Prostate gland (tissue), 2 donors: ENCODE results near the gene PLPP7. TPM values are rescaled to one million over a fixed set of nuclear protein-coding genes. Genes with fewer than 3 reads are reported as not detected.
"Not testable (repeated sequence)": the region's sequence is repeated elsewhere in the genome, so short reads cannot be mapped to it uniquely, and the experiment has no call there.

Source experiments
- DNase-seq: peaks from one replicate; pipeline ENCODE4 v3.0.0-alpha.2; 2019; ENCODE audit warnings: low spot score
- H3K27ac ChIP-seq, 2 donors: fragments of 200-600 bp; sonication (generic); 2 replicates each; pipeline ENCODE4 v1.5.1; 2017 to 2019
- H3K27me3 ChIP-seq: fragments of 200-600 bp; sonication (generic); replicated peaks from 2 replicates; pipeline ENCODE4 v1.5.1; 2019; ENCODE audit not compliant: insufficient read depth
- H3K36me3 ChIP-seq, 2 donors: fragments of 200-600 bp; sonication (generic); 1 replicate in 1 of 2; 2 replicates in 1 of 2; pipeline versions ENCODE4 v1.5.1 to v1.8.1; 2017 to 2019
- H3K4me1 ChIP-seq: fragments of 200-600 bp; sonication (generic); replicated peaks from 2 replicates; pipeline ENCODE4 v1.5.1; 2019
- H3K4me3 ChIP-seq, 2 donors: fragments of 200-600 bp; sonication (generic); 2 replicates each; pipeline ENCODE4 v1.5.1; 2017 to 2019
- H3K9me3 ChIP-seq: fragments of 200-600 bp; sonication (generic); 2 replicates; pipeline ENCODE4 v1.5.1; 2017
- CTCF ChIP-seq, 4 experiments: fragments of 200-600 bp in 2 of 4; fragments of 450-650 bp in 2 of 4; sonication (generic) in 2 of 4; IDR thresholded peaks; 1 replicate in 3 of 4; 2 replicates in 1 of 4; pipeline ENCODE4 v1.5.1; 2016 to 2019; ENCODE audit warnings: antibody characterized with exemption in 4 of 4, mild to moderate bottlenecking in 2 of 4, moderate library complexity in 2 of 4
- POLR2A ChIP-seq: fragments of 450-650 bp; IDR thresholded peaks from one replicate; pipeline ENCODE4 v1.6.1; 2016; ENCODE audit warnings: antibody characterized with exemption, mild to moderate bottlenecking
- POLR2AphosphoS5 ChIP-seq: sonication (generic); formaldehyde crosslinking; IDR thresholded peaks from one replicate; pipeline ENCODE4 v1.6.1; 2017; ENCODE audit warnings: antibody characterized with exemption
- WGBS: methylation state at CpG from one replicate; pipeline ENCODE4 v1.1.5; 2018; 5-methylcytosine and 5-hydroxymethylcytosine counted together
- intact Hi-C: fragments of 100-400 bp; cut with DNase I; formaldehyde crosslinking; loops from one replicate; pipeline ENCODE4 v1.14.2; 2022
- total RNA-seq, 2 donors: library from RNA; depleted of rRNA; stranded (reverse); fragments of >200 nt; gene quantifications; one replicate each; pipeline ENCODE4 v1.1.0, GENCODE V29; 2016

PLPP7 gene
- total RNA-seq, 2 donors from 2014 or later = 2.0 to 32.5 TPM

- no peak overlapping the region for H3K27ac ChIP-seq
- no peaks in the 10 kb centered on the region for H3K27me3 ChIP-seq
- 67% methylated on average over 4 of the region's 4 CpGs for WGBS
- H3K9me3 ChIP-seq = no peaks in the 10 kb centered on the region
- DNase-seq = no peak
- TF ChIP-seq CTCF (IDR thresholded peaks at IDR 0.05) (no peak), POLR2A (no peak), POLR2AphosphoS5 (no peak)
- no peaks in the 10 kb centered on the region for H3K4me1 ChIP-seq
- no peaks in the 10 kb centered on the region for H3K36me3 ChIP-seq
- no peak overlapping the region for H3K4me3 ChIP-seq
- intact Hi-C loops = loop anchor here (10.0 kb wide), 1 partner anchor 271 kb away; no protein-coding TSS in a partner anchor
Measured at GRCh38 chr9:131335368-131335755, 45.8 kb downstream of the PLPP7 start.

- H3K4me3 ChIP-seq = no peak overlapping the region
- DNase-seq = no peak
- no peaks in the 10 kb centered on the region for H3K36me3 ChIP-seq
- no peaks in the 10 kb centered on the region for H3K9me3 ChIP-seq
- H3K4me1 ChIP-seq = no peaks in the 10 kb centered on the region
- H3K27ac ChIP-seq = no peak overlapping the region
- H3K27me3 ChIP-seq = no peaks in the 10 kb centered on the region
- intact Hi-C loops = loop anchor here (2.0 to 10.0 kb wide), 2 partner anchors 158 to 272 kb away; no protein-coding TSS in a partner anchor
- TF ChIP-seq CTCF (IDR thresholded peaks at IDR 0.05) (no peak), POLR2A (no peak), POLR2AphosphoS5 (no peak)
- 86% methylated on average over 16 of the region's 16 CpGs for WGBS
Measured at GRCh38 chr9:131337131-131337848, 47.8 kb downstream of the PLPP7 start.

- H3K9me3 ChIP-seq, H3K27me3 ChIP-seq, DNase-seq, H3K27ac ChIP-seq, H3K4me1 ChIP-seq, H3K36me3 ChIP-seq, H3K4me3 ChIP-seq: not testable (repeated sequence)
- intact Hi-C loops = loop anchor here (10.0 kb wide), 1 partner anchor 274 kb away; no protein-coding TSS in a partner anchor
- WGBS = 90% methylated on average over 5 of the region's 5 CpGs
Measured at GRCh38 chr9:131339212-131339611, 49.7 kb downstream of the PLPP7 start.

- not testable (repeated sequence) for H3K4me3 ChIP-seq, H3K27me3 ChIP-seq, H3K27ac ChIP-seq, H3K9me3 ChIP-seq, H3K4me1 ChIP-seq, DNase-seq, H3K36me3 ChIP-seq
- intact Hi-C loops = loop anchor here (5.0 kb wide), 1 partner anchor 397 kb away; the partner anchor contains the start of gene RAPGEF1
- WGBS = 87% methylated on average over 11 of the region's 11 CpGs
Measured at GRCh38 chr9:131344931-131345535, 55.5 kb downstream of the PLPP7 start.

GRCh38 chr9:131346559-131346958, 57.0 kb downstream of the PLPP7 start:
- H3K4me1 ChIP-seq = no peaks in the 10 kb centered on the region
- H3K4me3 ChIP-seq = no peak overlapping the region
- DNase-seq = no peak
- WGBS = 90% methylated on average over 6 of the region's 6 CpGs
- TF ChIP-seq CTCF (IDR thresholded peaks at IDR 0.05) = no peak
- no peak for TF ChIP-seq POLR2AphosphoS5
- no peak for TF ChIP-seq POLR2A
- H3K9me3 ChIP-seq = no peaks in the 10 kb centered on the region
- no peaks in the 10 kb centered on the region for H3K27me3 ChIP-seq
- intact Hi-C loops = loop anchor here (5.0 kb wide), 1 partner anchor 396 kb away; the partner anchor contains the start of gene RAPGEF1
- H3K36me3 ChIP-seq = no peaks in the 10 kb centered on the region
- H3K27ac ChIP-seq = no peak overlapping the region
